OCI-LY3 (cell line): ENCODE results near the gene SLC5A11.

Experiments used
- H2AFZ ChIP-seq: fragments of 200-600, 300-600 bp; shearing (Covaris generic); 2 replicates; pipeline ENCODE4 v1.6.0; 2014; ENCODE audit warnings: antibody characterized with exemption, low read depth, low read length
- H3K27ac ChIP-seq: fragments of 200-600, 300-600 bp; sonication (generic); 2 replicates; pipeline ENCODE4 v1.5.1; 2014; ENCODE audit warnings: mild to moderate bottlenecking, low read length, moderate library complexity, mixed read lengths
- H3K27me3 ChIP-seq: fragments of 200-600, 300-600 bp; sonication (generic); 2 replicates; pipeline ENCODE4 v1.6.1; 2014; ENCODE audit warnings: low read depth, low read length, mixed read lengths
- H3K36me3 ChIP-seq: fragments of 200-600, 300-600 bp; sonication (generic); replicated peaks from 2 replicates; pipeline ENCODE3; 2014; ENCODE audit warnings: low read depth, low read length, mixed read lengths
- H3K4me1 ChIP-seq: fragments of 300-600, 200-600 bp; sonication (generic); 2 replicates; pipeline ENCODE4 v1.6.1; 2014; ENCODE audit warnings: low read length, mixed read lengths
- H3K4me2 ChIP-seq: fragments of 200-600, 300-600 bp; sonication (generic); 2 replicates; pipeline ENCODE4 v1.6.1; 2014; ENCODE audit warnings: low read length, mixed read lengths
- H3K4me3 ChIP-seq: fragments of 300-600, 200-600 bp; sonication (generic); 2 replicates; pipeline ENCODE4 v1.5.1; 2014; ENCODE audit warnings: antibody characterized with exemption, mild to moderate bottlenecking, low read length, moderate library complexity
- H3K79me2 ChIP-seq: fragments of 300-600, 200-600 bp; shearing (Covaris generic); 2 replicates; pipeline ENCODE4 v1.6.1; 2014; ENCODE audit warnings: mild to moderate bottlenecking, low read length, mixed read lengths
- H3K9ac ChIP-seq: fragments of 300-600, 200-600 bp; shearing (Covaris generic); 2 replicates; pipeline ENCODE4 v1.6.0; 2014; ENCODE audit warnings: mild to moderate bottlenecking, low read length, moderate library complexity
- H3K9me3 ChIP-seq: fragments of 200-600, 300-600 bp; shearing (Covaris generic); 2 replicates; pipeline ENCODE4 v1.6.1; 2014; ENCODE audit warnings: low read length, mixed read lengths; ENCODE audit not compliant: insufficient read depth
- H4K20me1 ChIP-seq: fragments of 200-600, 300-600 bp; sonication (generic); 2 replicates; pipeline ENCODE4 v1.6.1; 2016; ENCODE audit warnings: low read length, mixed read lengths; ENCODE audit not compliant: insufficient read depth
- CTCF ChIP-seq: fragments of 200-600, 300-600 bp; sonication (generic); IDR thresholded peaks from 2 replicates; pipeline ENCODE4 v1.5.1; 2014; ENCODE audit warnings: antibody characterized with exemption, low read length, low read depth
- EZH2phosphoT487 ChIP-seq: fragments of 200-600 bp; shearing (Covaris generic); IDR thresholded peaks from 2 replicates; pipeline ENCODE4 v1.6.1; 2018; ENCODE audit warnings: antibody characterized with exemption, mixed run types, low read depth

The SLC5A11 gene

DNA sequence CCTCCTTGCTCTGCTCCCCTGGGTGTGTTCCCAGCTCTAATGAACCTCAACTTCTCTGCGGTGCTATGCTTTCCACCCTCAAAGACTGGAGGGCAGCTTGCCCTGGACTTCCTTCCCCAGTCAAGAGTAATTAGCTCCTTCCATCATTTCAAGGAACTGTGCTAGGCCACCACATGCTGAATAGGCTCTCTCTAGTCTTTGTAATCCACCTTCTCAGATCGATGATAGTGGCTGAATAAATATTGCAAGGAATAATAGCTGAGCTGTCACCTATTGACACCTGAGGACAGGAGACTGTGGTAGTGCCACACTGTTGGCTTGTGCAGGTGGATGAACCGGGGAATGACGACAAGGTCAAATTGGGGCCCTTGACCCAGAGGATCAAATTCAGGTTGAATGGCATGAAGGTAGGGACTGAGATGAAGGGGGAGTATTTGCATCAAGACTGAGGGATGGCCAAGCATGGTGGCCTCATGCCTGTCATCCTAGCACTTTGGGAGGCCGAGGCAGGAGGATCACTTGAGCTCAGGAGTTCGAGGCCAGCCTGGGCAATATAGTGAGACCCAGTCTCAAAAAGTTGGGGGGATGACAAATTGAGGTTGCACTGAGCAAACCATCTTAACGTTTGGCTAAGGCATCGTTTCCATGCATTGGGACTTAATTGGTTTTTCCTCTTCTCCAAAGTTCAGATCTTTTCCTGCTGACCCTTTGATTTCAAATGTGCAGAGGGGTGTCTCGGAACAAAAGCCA, 18.8 kb upstream of the SLC5A11 start:
- H3K4me2 ChIP-seq: no peak overlapping the region
- no peak overlapping the region for H3K27ac ChIP-seq
- no peaks in the 10 kb centered on the region for H3K9me3 ChIP-seq
- H3K79me2 ChIP-seq: no peaks in the 10 kb centered on the region
- peaks cover 22% of the 10 kb centered on the region for H3K36me3 ChIP-seq
- H3K9ac ChIP-seq: no peak overlapping the region
- no peaks in the 10 kb centered on the region for H3K4me1 ChIP-seq
- no peak for TF ChIP-seq CTCF
- no peak for TF ChIP-seq EZH2phosphoT487
- H3K27me3 ChIP-seq: no peaks in the 10 kb centered on the region
- H3K4me3 ChIP-seq: no peak overlapping the region
- H2AFZ ChIP-seq: no peak overlapping the region
- no peaks in the 10 kb centered on the region for H4K20me1 ChIP-seq

DNA sequence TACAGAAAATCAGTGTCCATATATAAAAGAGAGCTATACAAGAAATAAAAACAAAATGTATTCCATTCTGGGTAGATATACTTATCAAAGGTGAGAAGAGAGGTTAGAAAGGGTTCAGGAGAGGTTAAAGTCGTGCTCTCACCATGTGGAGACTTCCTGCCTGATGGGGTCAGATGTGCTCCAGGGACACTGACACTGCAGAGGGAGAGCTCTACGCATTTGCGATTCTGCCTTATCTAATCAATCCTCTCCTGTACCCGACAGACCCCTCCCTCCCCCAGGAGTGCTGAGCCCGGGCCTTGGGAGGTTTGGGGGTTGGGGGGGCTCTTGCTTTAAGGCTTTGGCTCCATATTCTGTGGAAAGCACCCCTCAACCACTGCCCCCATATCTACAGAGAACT, 16.6 kb upstream of the SLC5A11 start:
- Histone ChIP-seq H2AFZ (no peak overlapping the region), H3K4me3 (no peak overlapping the region), H3K79me2 (no peaks in the 10 kb centered on the region), H3K9me3 (no peaks in the 10 kb centered on the region), H3K36me3 (peaks cover 8% of the 10 kb centered on the region), H3K4me2 (no peak overlapping the region), H4K20me1 (no peaks in the 10 kb centered on the region), H3K27me3 (no peaks in the 10 kb centered on the region), H3K27ac (no peak overlapping the region), H3K9ac (no peak overlapping the region), H3K4me1 (no peaks in the 10 kb centered on the region)
- TF ChIP-seq EZH2phosphoT487 (no peak), CTCF (no peak)

- Histone ChIP-seq H3K9ac (no peak overlapping the region), H3K27ac (no peak overlapping the region)
These were observed 12.4 kb upstream of the SLC5A11 start for GRCh38 chr16:24833352-24833751.

More at GRCh38 chr16:24833352-24833751, 12.4 kb upstream of the SLC5A11 start:
- no peak for TF ChIP-seq CTCF
- no peak for TF ChIP-seq EZH2phosphoT487
- no peaks in the 10 kb centered on the region for H3K27me3 ChIP-seq
- H3K4me1 ChIP-seq: no peaks in the 10 kb centered on the region
- no peak overlapping the region for H3K4me2 ChIP-seq
- H4K20me1 ChIP-seq: no peaks in the 10 kb centered on the region
- peaks cover 3% of the 10 kb centered on the region for H3K36me3 ChIP-seq
- H3K79me2 ChIP-seq: no peaks in the 10 kb centered on the region
- no peaks in the 10 kb centered on the region for H3K9me3 ChIP-seq
- no peak overlapping the region for H3K4me3 ChIP-seq
- no peak overlapping the region for H2AFZ ChIP-seq
